H9 (cell line): ENCODE measurements around the gene RNF157. TPM values are rescaled to one million over a fixed set of nuclear protein-coding genes. Genes with fewer than 3 reads are reported as not detected.
A peak's percentile ranks its signal among the peaks of the same experiment; 100 is the strongest.

Source experiments
- DNase-seq: peaks from one replicate; pipeline ENCODE4 v3.0.0-alpha.2; 2017
- H2AFZ ChIP-seq: one replicate; pipeline ENCODE4 v1.6.1; 2013; ENCODE audit warnings: mild to moderate bottlenecking, low read length, control low read depth, moderate library complexity
- H2AK5ac ChIP-seq: 2 replicates; pipeline ENCODE4 v1.6.1; 2013; ENCODE audit warnings: low read length, control low read depth, mixed read lengths; ENCODE audit not compliant: insufficient read length
- H2BK120ac ChIP-seq: one replicate; pipeline ENCODE4 v1.6.1; 2013; ENCODE audit warnings: low read depth, mild to moderate bottlenecking, low read length, control low read depth, inconsistent platforms; ENCODE audit not compliant: poor library complexity, severe bottlenecking
- H2BK12ac ChIP-seq: 2 replicates; pipeline ENCODE4 v1.6.1; 2013; ENCODE audit warnings: low read length, control low read depth, mixed read lengths, low read depth; ENCODE audit not compliant: insufficient read length
- H2BK15ac ChIP-seq: 2 replicates; pipeline ENCODE4 v1.6.1; 2013; ENCODE audit warnings: low read depth, low read length, control low read depth
- H2BK20ac ChIP-seq: one replicate; pipeline ENCODE4 v1.6.1; 2013; ENCODE audit warnings: low read depth, mild to moderate bottlenecking, low read length, control low read depth, inconsistent platforms; ENCODE audit not compliant: poor library complexity, severe bottlenecking
- H2BK5ac ChIP-seq: 2 replicates; pipeline ENCODE4 v1.6.1; 2013; ENCODE audit warnings: low read length, control low read depth, mixed read lengths; ENCODE audit not compliant: insufficient read length
- H3K14ac ChIP-seq: 2 replicates; pipeline ENCODE4 v1.6.1; 2013; ENCODE audit warnings: low read length, control low read depth; ENCODE audit not compliant: insufficient read depth
- H3K18ac ChIP-seq: 2 replicates; pipeline ENCODE4 v1.6.1; 2013; ENCODE audit warnings: low read depth, mild to moderate bottlenecking, mixed read lengths, low read length, control low read depth; ENCODE audit not compliant: insufficient read length
- H3K23ac ChIP-seq: 2 replicates; pipeline ENCODE4 v1.6.1; 2013; ENCODE audit warnings: low read length, control low read depth, mixed read lengths, low read depth; ENCODE audit not compliant: insufficient read length
- H3K23me2 ChIP-seq: 2 replicates; pipeline ENCODE4 v1.6.1; 2013; ENCODE audit warnings: low read depth, mild to moderate bottlenecking, mixed read lengths, low read length, control low read depth; ENCODE audit not compliant: insufficient read length, poor library complexity, severe bottlenecking
- H3K27ac ChIP-seq: 2 replicates; pipeline ENCODE4 v1.5.1; 2013; ENCODE audit warnings: low read length, control low read depth, mixed read lengths, low read depth; ENCODE audit not compliant: insufficient read length
- H3K27me3 ChIP-seq: 2 replicates; pipeline ENCODE4 v1.6.1; 2013; ENCODE audit warnings: low read length, control low read depth, inconsistent platforms; ENCODE audit not compliant: insufficient read depth
- H3K4ac ChIP-seq: 2 replicates; pipeline ENCODE4 v1.6.1; 2013; ENCODE audit warnings: low read depth, mild to moderate bottlenecking, control low read depth, inconsistent platforms, low read length, moderate library complexity
- H3K4me1 ChIP-seq: 2 replicates; pipeline ENCODE4 v1.6.1; 2013; ENCODE audit warnings: low read length, control low read depth, inconsistent platforms; ENCODE audit not compliant: insufficient read depth
- H3K4me2 ChIP-seq: 2 replicates; pipeline ENCODE4 v1.6.1; 2013; ENCODE audit warnings: low read length, control low read depth, mixed read lengths; ENCODE audit not compliant: insufficient read length, insufficient read depth
- H3K56ac ChIP-seq: 2 replicates; pipeline ENCODE4 v1.6.1; 2013; ENCODE audit warnings: low read depth, mild to moderate bottlenecking, mixed read lengths, low read length, control low read depth; ENCODE audit not compliant: insufficient read length
- H3K79me1 ChIP-seq: 2 replicates; pipeline ENCODE4 v1.6.1; 2013; ENCODE audit warnings: low read depth, mild to moderate bottlenecking, moderate library complexity, low read length, control low read depth, inconsistent platforms; ENCODE audit not compliant: insufficient read depth, poor library complexity, severe bottlenecking
- H3K79me2 ChIP-seq: 2 replicates; pipeline ENCODE4 v1.6.1; 2013; ENCODE audit warnings: low read length, control low read depth, inconsistent platforms; ENCODE audit not compliant: insufficient read depth
- H3K9ac ChIP-seq: 2 replicates; pipeline ENCODE4 v1.6.1; 2013; ENCODE audit warnings: low read length, control low read depth, mixed read lengths; ENCODE audit not compliant: insufficient read length; ENCODE audit errors: extremely low read depth
- H3K9me3 ChIP-seq: one replicate; pipeline ENCODE4 v1.6.1; 2013; ENCODE audit warnings: low read depth, low read length, inconsistent platforms; ENCODE audit not compliant: control insufficient read depth
- H3T11ph ChIP-seq: one replicate; pipeline ENCODE4 v1.6.1; 2013; ENCODE audit warnings: mild to moderate bottlenecking, low read length, control low read depth, inconsistent platforms
- H4K20me1 ChIP-seq: one replicate; pipeline ENCODE4 v1.6.1; 2013; ENCODE audit not compliant: control insufficient read depth, insufficient read length, insufficient read depth
- H4K5ac ChIP-seq: 2 replicates; pipeline ENCODE4 v1.6.1; 2013; ENCODE audit warnings: low read depth, mild to moderate bottlenecking, mixed read lengths, low read length, control low read depth; ENCODE audit not compliant: insufficient read length
- H4K8ac ChIP-seq: replicated peaks from 2 replicates; pipeline ENCODE4 v1.6.1; 2013; ENCODE audit warnings: low read length, control low read depth, mixed read lengths, low read depth; ENCODE audit not compliant: insufficient read length
- H4K91ac ChIP-seq: 2 replicates; pipeline ENCODE4 v1.6.1; 2013; ENCODE audit warnings: low read depth, mild to moderate bottlenecking, moderate library complexity, mixed read lengths, low read length, control low read depth; ENCODE audit not compliant: insufficient read length
- H3K27ac Mint-ChIP-seq, 3 experiments: 2 replicates in 2 of 3; 3 replicates in 1 of 3; pipeline ENCODE4 v1.8.0; 2020 to 2021; ENCODE audit warnings: mixed read lengths in 3 of 3, mild to moderate bottlenecking in 1 of 3, moderate library complexity in 1 of 3
- H3K27me3 Mint-ChIP-seq: 2 replicates; pipeline ENCODE4 v1.8.0; 2021; ENCODE audit warnings: low read depth, mild to moderate bottlenecking, moderate library complexity, mixed read lengths
- H3K36me3 Mint-ChIP-seq, 3 experiments: 2 replicates in 2 of 3; 3 replicates in 1 of 3; pipeline ENCODE4 v1.8.0; 2020 to 2021; ENCODE audit warnings: low read depth in 3 of 3, mixed read lengths in 3 of 3; ENCODE audit not compliant: insufficient read depth in 1 of 3
- H3K4me1 Mint-ChIP-seq, 2 experiments: 2 replicates each; pipeline ENCODE4 v1.8.0; 2020; ENCODE audit warnings: mixed read lengths in 2 of 2
- H3K4me3 Mint-ChIP-seq, 2 experiments: 2 replicates in 1 of 2; 3 replicates in 1 of 2; pipeline ENCODE4 v1.8.0; 2020 to 2021; ENCODE audit warnings: mild to moderate bottlenecking in 2 of 2, mixed read lengths in 2 of 2, moderate library complexity in 1 of 2
- H3K9me3 Mint-ChIP-seq, 2 experiments: 2 replicates in 1 of 2; 3 replicates in 1 of 2; pipeline ENCODE4 v1.8.0; 2020; ENCODE audit warnings: mild to moderate bottlenecking in 2 of 2, mixed read lengths in 2 of 2, moderate library complexity in 1 of 2
- CTCF ChIP-seq: fragments of 200-600 bp; sonication (generic); conservative IDR thresholded peaks from 3 replicates; pipeline ENCODE4 v1.8.0; 2021; ENCODE audit warnings: antibody characterized with exemption, mild to moderate bottlenecking
- WGBS: extraction: QIAGEN DNeasy Blood & Tissue Kit; methylation state at CpG from one replicate; pipeline ENCODE4 v1.1.7; 2013; ENCODE audit warnings: missing lambda C conversion rate, low lambda C conversion rate, mixed read lengths; ENCODE audit not compliant: insufficient read length; ENCODE audit errors: extremely low coverage; 5-methylcytosine and 5-hydroxymethylcytosine counted together
- total RNA-seq: library from RNA; stranded (reverse); gene quantifications from 2 replicates; pipeline ENCODE4 v1.2.1, GENCODE V29; 2021

RNF157 gene
- total RNA-seq, 1 experiment from 2014 or later, result 9.9 TPM

- WGBS, result no CpG with 5 or more reads among the region's 9 CpGs
- Histone ChIP-seq H3K4ac (no peak overlapping the region), H2BK20ac (no peak overlapping the region), H3K4me2 (peak overlapping the region; percentile 35), H3K23ac (no peak overlapping the region), H2AFZ (no peak overlapping the region), H4K20me1 (no peaks in the 10 kb centered on the region), H2AK5ac (no peak overlapping the region), H3K9me3 (no peaks in the 10 kb centered on the region), H4K5ac (no peak overlapping the region), H4K91ac (no peak overlapping the region), H3K4me1 (peaks cover 5% of the 10 kb centered on the region), H3K79me2 (peaks cover 2% of the 10 kb centered on the region; the same call in 1 of the 2 replicates), H3K14ac (no peak overlapping the region), H2BK15ac (no peak overlapping the region), H3K9ac (no peak overlapping the region), H3K56ac (no peak overlapping the region), H3K79me1 (peaks cover 7% of the 10 kb centered on the region), H3K23me2 (peaks cover 4% of the 10 kb centered on the region), H2BK5ac (no peak overlapping the region), H3K18ac (no peak overlapping the region), H2BK12ac (no peak overlapping the region), H4K8ac (no peak overlapping the region), H3T11ph (no peak overlapping the region), H2BK120ac (no peak overlapping the region), H3K27me3 (no peaks in the 10 kb centered on the region), H3K27ac (no peak overlapping the region)
- H3K9me3 Mint-ChIP-seq, result no peaks in the 10 kb centered on the region
- H3K27ac Mint-ChIP-seq, result peak overlapping the region in 1 of 3 experiments; percentile 76; a peak in 4 of 7 replicates
- peaks cover 2 to 9% (median 8%) of the 10 kb centered on the region in 3 experiments; a peak in 5 of 7 replicates for H3K36me3 Mint-ChIP-seq
- no peak for DNase-seq
- peak overlapping the region; percentile 62 to 72; a peak in 3 of 5 replicates for H3K4me3 Mint-ChIP-seq
- TF ChIP-seq CTCF, result no peak
- peaks cover 32 to 47% of the 10 kb centered on the region in 2 experiments for H3K4me1 Mint-ChIP-seq
- no peaks in the 10 kb centered on the region for H3K27me3 Mint-ChIP-seq
Measured at GRCh38 chr17:76264425-76264754, 24.1 kb upstream of the RNF157 start.
